NCI-H510A treated with DMSO at 0.1 percent for 48 hours (cell line): ENCODE results near the gene PCDHGA1.
"Not testable (repeated sequence)": the region's sequence is repeated elsewhere in the genome, so short reads cannot be mapped to it uniquely, and the experiment has no call there.

Experiments
- DNase-seq: peaks from one replicate; lab custom pipeline; 2025; lab: John Stamatoyannopoulos, UW

The PCDHGA1 gene

DNA sequence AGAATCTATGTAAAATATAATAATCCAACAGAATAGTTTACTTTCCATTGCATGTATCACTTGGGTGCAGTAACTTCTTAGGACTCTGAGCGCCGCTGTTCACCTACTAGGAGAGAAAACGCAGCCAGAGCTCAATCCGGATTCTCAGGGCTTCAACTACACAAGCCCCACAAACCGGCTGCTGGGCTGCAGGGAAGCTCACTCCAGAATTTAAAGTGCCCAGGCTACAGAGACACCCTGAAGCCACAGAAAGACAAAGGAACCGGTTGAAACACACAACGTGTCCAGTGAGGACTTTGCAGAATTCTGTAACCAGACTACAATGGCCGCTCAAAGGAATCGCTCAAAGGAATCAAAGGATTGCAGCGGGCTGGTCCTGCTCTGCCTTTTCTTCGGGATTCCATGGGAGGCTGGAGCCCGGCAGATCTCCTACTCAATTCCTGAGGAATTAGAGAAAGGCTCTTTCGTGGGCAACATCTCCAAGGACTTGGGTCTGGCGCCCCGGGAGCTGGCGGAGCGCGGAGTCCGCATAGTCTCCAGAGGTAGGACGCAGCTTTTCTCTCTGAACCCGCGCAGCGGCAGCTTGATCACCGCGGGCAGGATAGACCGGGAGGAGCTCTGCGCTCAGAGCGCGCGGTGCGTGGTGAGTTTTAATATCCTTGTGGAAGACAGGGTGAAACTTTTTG lies 82.7 kb downstream of the PCDHGA1 start, which contains the start of gene PCDHGA10:
TSS of gene PCDHGA10 (plus strand) at position 134 of the 686 bp plus-strand sequence. CDS start at position 323, 189 bp downstream.
- DNase-seq = peak; percentile 7

- no peak for DNase-seq
Observed at GRCh38 chr5:141413540-141414069, 83.3 kb downstream of the PCDHGA1 start.

DNA sequence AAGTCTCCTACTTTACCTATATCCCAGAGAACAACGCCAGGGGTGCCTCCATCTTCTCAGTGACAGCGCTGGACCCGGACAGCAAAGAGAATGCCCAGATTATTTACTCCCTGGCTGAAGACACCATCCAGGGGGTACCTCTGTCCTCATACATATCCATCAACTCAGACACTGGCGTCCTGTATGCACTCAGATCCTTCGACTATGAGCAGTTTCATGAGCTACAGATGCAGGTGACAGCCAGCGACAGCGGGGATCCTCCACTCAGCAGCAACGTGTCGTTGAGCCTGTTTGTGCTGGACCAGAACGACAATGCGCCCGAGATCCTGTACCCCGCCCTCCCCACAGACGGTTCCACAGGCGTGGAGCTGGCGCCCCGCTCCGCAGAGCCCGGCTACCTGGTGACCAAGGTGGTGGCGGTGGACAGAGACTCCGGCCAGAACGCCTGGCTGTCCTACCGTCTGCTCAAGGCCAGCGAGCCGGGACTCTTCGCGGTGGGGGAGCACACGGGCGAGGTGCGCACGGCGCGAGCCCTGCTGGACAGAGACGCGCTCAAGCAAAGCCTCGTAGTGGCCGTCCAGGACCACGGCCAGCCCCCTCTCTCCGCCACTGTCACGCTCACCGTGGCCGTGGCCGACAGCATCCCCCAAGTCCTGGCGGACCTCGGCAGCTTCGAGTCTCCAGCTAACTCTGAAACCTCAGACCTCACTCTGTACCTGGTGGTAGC lies 84.4 kb downstream of the PCDHGA1 start:
- not testable (repeated sequence) for DNase-seq

GRCh38 chr5:141415275-141415618 lies 84.9 kb downstream of the PCDHGA1 start:
- DNase-seq = not testable (repeated sequence)

DNA sequence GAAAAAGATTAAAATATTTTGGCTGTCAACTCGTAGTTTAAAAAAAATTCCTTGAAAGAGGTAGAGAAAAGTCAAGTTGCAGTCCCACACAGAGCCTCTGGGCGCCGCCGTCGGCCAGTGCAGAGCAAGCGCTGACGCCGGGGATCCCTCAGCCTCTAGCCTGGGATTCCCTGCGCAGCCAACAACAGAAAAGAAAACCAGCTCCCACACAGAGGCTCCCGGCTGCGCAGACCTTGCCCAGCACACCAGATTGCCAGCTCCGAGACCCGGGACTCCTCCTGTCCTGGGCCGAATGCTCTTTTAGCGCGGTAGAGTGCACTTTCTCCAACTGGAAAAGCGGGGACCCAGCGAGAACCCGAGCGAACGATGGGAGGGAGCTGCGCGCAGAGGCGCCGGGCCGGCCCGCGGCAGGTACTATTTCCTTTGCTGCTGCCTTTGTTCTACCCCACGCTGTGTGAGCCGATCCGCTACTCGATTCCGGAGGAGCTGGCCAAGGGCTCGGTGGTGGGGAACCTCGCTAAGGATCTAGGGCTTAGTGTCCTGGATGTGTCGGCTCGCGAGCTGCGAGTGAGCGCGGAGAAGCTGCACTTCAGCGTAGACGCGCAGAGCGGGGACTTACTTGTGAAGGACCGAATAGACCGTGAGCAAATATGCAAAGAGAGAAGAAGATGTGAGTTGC lies 87.3 kb downstream of the PCDHGA1 start, which contains the start of gene PCDHGB7:
TSS of gene PCDHGB7 (plus strand) at position 184 of the 679 bp plus-strand sequence. CDS start at position 367, 183 bp downstream.
- DNase-seq = not testable (repeated sequence)

- no peak for DNase-seq
Observed at GRCh38 chr5:141419074-141419880, 89.0 kb downstream of the PCDHGA1 start.

- DNase-seq = no peak
Observed at GRCh38 chr5:141420855-141421488, 90.7 kb downstream of the PCDHGA1 start, which contains the start of gene PCDHGA11. PCDHGA11 (plus strand) TSS chr5:141421051; CDS start chr5:141421228, 177 bp downstream.

DNA sequence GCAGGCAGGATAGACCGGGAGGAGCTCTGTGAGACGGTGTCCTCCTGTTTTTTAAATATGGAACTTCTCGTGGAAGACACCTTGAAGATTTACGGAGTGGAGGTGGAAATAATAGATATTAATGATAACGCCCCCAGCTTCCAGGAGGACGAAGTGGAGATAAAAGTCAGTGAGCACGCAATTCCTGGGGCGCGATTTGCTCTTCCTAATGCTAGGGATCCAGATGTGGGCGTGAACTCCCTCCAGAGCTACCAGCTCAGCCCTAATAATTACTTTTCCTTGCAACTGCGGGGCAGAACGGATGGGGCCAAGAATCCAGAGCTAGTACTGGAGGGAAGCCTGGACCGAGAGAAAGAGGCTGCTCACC lies 91.2 kb downstream of the PCDHGA1 start:
- DNase-seq = no peak

GRCh38 chr5:141422742-141423291 lies 92.5 kb downstream of the PCDHGA1 start:
- DNase-seq = no peak

DNA sequence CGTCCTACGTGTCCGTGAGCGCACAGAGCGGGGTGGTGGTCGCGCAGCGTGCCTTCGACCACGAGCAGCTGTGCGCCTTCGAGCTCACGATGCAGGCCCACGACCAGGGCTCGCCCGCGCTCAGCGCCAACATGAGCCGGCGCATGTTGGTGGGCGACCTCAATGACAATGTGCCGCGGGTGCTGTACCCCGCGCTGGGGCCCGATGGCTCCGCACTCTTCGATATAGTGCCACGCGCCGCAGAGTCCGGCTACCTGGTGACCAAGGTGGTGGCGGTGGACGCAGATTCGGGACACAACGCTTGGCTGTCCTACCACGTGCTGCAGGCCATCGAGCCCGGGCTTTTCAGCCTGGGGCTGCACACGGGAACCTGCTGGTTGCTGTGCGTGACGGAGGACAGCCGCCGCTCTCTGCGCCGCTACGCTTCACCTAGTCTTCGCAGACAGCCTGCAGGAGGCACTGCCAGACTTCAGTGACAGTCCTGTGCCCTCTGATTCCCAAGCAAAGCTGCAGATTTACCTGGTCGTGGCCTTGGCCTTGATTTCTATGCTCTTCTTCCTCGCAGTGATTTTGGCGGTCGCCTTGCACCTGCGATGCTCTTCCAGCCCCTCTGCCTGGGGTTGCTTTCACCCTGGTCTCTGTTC lies 97.6 kb downstream of the PCDHGA1 start:
- DNase-seq = no peak

GRCh38 chr5:141430332-141431113 lies 100.2 kb downstream of the PCDHGA1 start, which contains the start of gene PCDHGA12:
PCDHGA12 (plus strand) TSS chr5:141430507; CDS start chr5:141430760, 253 bp downstream.
- DNase-seq = no peak

DNA sequence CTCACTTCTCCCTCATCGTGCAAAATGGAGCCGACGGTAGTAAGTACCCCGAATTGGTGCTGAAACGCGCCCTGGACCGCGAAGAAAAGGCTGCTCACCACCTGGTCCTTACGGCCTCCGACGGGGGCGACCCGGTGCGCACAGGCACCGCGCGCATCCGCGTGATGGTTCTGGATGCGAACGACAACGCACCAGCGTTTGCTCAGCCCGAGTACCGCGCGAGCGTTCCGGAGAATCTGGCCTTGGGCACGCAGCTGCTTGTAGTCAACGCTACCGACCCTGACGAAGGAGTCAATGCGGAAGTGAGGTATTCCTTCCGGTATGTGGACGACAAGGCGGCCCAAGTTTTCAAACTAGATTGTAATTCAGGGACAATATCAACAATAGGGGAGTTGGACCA lies 101.0 kb downstream of the PCDHGA1 start:
- DNase-seq = no peak

GRCh38 chr5:141432308-141432707 lies 102.0 kb downstream of the PCDHGA1 start:
- DNase-seq = not testable (repeated sequence)

DNA sequence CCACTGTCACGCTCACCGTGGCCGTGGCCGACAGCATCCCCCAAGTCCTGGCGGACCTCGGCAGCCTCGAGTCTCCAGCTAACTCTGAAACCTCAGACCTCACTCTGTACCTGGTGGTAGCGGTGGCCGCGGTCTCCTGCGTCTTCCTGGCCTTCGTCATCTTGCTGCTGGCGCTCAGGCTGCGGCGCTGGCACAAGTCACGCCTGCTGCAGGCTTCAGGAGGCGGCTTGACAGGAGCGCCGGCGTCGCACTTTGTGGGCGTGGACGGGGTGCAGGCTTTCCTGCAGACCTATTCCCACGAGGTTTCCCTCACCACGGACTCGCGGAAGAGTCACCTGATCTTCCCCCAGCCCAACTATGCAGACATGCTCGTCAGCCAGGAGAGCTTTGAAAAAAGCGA lies 102.4 kb downstream of the PCDHGA1 start:
- not testable (repeated sequence) for DNase-seq

GRCh38 chr5:141434006-141434405 lies 103.7 kb downstream of the PCDHGA1 start:
- DNase-seq = no peak

DNA sequence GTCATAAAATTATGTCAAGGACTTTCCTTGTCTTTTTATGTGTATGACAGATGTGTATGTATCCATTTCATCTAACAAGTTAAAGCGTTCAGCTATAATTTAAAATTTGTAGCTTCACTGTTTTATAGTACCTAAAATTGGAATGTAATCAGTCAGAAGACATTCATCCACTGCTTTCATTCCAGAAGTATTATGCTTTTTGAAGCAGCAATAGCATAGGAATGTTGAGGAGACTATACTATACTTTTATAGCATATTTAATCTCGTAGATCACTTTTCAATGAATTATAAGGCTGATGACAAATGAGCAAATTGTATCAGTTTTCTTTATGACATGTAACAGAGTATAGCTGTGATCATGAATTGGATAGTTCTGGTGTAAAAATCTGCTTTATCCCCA lies 106.9 kb downstream of the PCDHGA1 start:
- no peak for DNase-seq

DNA sequence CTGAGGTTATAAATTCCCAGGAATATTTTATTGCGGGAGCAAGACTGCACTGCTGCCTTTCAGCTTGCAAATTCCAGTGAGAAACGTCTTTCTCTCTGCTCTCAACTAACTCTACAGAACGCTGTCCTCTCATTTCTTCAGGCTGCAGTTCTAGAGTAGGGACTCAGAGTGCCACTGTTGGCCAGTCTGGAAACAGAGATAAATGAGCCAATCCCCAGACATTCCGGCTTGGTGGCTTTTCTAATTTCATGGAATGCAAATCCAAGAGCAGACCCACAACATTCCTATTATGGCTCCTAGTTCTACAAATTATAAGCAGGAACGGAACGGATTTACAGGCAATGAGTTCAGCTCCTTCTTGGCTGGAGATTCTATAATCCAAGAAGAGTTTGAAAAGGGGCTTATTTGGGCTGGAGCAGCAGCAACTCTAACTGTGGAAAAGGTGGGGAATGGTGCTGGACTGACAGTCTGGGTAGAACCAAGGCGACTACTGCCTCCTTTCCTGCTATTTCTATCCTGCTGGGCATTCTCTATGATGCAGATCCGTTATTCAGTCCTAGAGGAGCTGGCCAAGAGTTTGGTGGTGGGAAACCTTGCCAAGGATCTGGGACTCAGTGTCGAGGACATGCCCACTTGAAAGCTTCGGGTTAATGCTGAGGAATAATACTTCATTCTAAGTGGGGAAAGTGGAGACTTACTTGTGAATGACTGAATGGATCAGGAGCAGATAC lies 109.3 kb downstream of the PCDHGA1 start:
- DNase-seq = no peak

DNA sequence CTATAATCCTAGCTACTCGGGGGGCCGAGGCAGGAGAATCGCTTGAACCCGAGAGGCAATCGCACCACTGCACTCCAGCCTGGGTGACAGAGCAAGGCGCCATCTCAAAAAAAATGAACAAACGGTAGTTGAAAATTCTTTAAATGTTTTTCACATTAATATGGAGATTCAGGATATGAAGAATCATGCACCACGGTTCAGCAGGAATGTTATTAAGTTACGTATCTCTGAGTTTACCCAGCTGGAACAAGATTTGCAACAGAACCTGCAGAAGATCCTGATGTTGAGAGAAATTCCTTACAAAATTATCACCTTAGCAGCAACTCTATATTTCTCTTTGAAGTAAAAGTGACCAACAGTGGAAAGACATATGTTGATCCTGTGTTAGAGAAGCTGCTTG lies 110.0 kb downstream of the PCDHGA1 start:
- no peak for DNase-seq
